GM21576 (cell line): ENCODE data around the gene FGF18.

Source experiments
- ATAC-seq: cut with Tn5 transposase; IDR thresholded peaks from one replicate; pipeline ENCODE4 v1.9.1; 2021; ENCODE audit warnings: mild to moderate bottlenecking, moderate library complexity; ENCODE audit not compliant: unreplicated experiment

Gene FGF18

GRCh38 chr5:171462928-171463861 lies 43.7 kb downstream of the FGF18 start:
- ATAC-seq = no peak

DNA sequence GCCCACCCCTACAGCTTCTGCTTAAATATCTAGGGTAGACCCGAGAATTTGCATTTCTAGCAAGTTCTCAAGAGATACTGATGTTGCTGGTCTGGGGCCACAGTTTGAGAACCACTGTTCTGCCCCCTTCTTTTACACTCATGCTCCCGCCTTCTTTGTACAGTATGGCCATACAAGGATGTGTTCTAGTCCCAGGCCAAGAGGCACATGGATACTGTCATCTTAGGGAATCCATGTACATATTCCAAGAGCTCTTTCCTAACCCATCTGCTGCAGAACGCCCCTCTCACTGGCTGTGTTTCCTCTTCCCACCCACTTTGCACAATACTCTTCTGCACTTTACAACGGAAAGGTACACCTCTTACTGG lies 44.4 kb downstream of the FGF18 start:
- no peak for ATAC-seq

GRCh38 chr5:171464829-171465228 lies 45.4 kb downstream of the FGF18 start:
- ATAC-seq = no peak

DNA sequence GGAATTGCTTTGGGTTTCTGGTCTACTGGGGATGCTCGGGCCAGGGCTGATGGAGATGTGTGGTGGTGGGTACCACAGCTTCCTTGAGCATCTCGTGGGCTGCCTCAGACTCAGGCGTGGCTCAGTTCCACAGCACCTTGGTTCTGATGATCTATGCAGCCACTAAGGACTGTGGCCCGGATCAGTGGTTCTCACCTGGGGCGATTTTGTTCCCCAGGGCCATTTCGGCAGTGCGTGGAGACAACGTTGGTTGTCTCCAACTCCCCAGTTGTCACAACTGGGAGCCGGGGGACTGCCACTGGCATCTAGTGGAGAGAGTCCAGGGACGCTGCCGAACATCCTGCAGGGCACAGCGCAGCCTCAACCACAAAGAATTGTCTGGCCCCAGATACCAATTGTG lies 47.7 kb downstream of the FGF18 start:
- ATAC-seq = no peak

- no peak for ATAC-seq
Measured at GRCh38 chr5:171469326-171469725, 49.9 kb downstream of the FGF18 start.

DNA sequence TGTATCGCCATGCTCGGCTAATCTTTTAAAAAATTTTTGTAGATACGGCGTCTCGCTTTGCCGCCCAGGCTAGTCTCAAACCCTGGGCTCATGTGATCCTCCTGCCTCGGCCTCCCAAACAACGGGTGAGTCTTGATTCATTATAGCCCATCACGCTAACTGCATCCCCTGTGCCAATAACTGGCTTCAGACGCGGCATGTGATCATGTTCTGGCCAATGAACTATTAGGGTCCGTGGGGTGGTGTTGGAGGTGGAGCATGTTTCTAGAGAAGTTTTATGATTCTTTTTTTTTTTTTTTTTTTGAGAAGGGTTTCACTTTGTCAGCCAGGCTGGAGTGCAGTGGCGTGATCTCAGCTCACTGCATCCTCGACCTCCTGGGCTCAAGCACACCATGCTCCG lies 51.0 kb downstream of the FGF18 start:
- no peak for ATAC-seq

DNA sequence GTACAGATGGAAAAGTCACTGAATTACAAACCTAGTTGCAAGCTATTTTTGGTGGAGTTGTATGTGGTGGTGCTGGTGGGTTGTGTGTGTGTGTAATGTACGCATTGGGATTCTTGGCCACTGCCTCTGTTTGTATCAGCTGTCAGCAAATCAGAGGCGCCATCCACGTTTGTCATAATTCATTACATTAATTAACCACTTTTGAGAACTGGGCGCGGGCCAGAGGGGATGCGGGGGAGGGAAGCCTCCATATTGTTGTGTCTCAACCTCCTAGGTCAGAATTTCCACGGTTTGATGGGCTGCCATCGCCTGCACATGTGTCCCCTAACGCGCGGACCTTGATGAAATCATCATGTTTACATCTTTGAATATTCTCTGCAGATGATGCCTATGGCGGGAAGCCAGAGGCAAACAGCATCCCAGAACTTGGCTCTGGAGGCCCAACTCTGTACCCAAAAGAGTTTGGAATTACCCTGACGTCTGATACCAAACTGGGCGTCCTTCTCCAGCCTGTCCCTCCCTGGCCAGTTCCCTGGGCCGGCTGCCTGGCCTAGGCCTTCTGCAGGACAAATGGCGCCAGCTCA lies 54.9 kb downstream of the FGF18 start:
- no peak for ATAC-seq

DNA sequence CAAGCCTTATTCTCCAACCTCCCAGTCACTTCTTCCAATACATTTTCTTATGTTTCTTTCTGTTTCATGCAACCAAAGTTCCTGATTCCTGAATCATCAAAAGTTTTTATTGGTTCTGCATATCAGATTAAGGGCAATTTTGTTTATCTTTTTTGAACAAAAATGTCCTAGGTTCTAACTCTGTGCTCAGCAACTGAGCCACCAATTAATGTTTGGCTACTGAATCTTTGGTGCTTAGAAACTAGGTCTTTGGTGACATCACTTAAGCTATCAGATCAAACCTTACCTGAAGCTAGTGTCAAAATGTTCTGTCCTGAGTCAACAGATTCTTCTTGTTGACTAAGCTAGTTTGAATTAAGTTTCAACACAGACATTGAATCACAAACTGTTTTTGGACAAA lies 56.1 kb downstream of the FGF18 start:
- ATAC-seq = no peak

DNA sequence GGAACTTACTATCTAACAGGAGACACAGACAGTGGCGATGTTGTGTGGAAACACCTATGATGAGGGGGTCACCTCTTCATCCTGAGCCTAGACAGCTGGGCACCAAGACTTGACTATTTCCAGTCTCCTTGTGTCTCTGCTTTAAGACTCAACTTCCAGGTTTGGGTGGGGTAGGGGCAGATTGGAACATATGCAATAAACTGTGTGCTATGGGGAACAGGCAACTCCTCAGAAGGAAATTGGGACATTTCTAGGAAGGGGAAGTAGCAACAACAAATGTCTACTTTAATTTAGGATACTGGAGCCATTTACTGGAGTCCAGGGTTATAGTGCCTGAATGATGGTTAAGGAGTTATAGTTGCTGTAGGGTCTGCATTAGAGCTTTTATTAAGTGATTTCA lies 57.3 kb downstream of the FGF18 start:
- ATAC-seq = no peak

- ATAC-seq = no peak
Measured at GRCh38 chr5:171477101-171477500, 57.7 kb downstream of the FGF18 start.

GRCh38 chr5:171477666-171478065 lies 58.2 kb downstream of the FGF18 start:
- no peak for ATAC-seq

DNA sequence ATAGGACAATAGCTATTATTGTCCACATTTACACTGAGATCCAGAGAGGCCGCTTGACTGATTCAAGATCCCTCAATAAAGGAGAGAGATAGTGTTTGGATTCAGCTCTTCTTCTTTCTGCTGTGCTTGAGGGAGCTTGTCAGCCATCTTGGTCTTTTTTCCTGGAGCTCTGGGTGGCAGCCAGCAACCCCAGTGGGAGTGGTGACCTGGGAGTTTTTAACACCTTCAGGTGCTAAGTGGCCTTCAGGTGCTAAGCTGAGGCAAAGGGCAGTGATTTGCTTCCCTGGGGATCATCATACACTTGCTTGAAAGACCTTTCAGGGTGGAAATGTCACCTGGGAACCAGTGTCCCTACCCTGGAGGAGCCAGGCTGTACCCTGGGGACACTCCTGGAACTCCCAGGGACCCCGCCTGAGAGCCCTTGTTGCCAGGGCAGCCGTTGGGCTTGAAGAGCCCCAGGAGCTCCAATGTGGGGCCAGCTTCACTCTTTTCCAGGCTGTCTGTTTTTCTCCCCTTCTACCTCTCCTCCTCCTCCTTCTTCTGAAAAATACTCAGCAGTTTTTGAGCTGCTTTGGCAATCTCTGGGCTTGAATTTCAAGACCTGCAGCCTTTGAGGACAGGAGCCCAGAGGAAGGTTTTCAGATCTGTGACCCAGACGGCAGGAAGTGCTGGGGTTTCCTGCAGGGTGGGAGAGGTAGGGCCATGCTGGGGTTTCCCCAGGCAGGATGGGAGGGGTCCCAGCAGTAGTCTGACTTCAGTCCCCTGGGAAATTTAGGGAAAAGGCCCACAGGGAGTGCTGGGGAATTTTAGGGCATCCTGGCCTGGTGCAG lies 59.7 kb downstream of the FGF18 start:
- ATAC-seq = no peak

- no peak for ATAC-seq
Measured at GRCh38 chr5:171479776-171480125, 60.3 kb downstream of the FGF18 start.

GRCh38 chr5:171480239-171480638 lies 60.8 kb downstream of the FGF18 start:
- no peak for ATAC-seq

- no peak for ATAC-seq
Measured at GRCh38 chr5:171481571-171482433, 62.4 kb downstream of the FGF18 start.

- no peak for ATAC-seq
Measured at GRCh38 chr5:171482434-171482730, 62.9 kb downstream of the FGF18 start.

DNA sequence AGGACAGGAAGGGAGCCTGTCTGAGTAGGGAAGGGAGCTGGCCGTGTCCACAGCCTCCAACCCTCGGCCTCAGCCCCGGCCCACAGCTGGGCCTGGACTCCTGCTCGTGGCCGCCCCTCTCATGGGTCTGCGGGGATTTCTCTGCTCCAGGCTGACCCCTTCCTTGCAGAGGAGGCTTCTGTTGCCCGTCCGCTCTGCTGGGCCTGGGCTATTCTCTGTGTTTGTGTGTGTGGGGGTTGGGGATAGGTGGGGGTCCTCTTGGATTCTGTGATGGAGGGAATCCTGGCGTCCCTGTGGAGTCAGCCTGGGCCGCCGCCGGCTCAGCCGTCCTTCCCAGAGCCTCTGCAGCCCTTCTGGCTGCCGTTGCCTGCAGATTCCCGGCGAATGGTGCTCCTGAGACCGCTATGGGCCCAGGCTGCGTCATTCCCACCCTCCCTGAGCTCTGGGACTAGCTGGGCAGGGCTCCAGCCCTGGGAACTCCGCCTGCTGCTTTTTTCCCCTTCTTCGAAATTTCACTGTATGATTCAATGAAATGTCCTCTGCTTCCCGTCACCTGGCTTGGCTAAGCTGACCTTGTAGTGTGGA lies 64.2 kb downstream of the FGF18 start:
- ATAC-seq = no peak

DNA sequence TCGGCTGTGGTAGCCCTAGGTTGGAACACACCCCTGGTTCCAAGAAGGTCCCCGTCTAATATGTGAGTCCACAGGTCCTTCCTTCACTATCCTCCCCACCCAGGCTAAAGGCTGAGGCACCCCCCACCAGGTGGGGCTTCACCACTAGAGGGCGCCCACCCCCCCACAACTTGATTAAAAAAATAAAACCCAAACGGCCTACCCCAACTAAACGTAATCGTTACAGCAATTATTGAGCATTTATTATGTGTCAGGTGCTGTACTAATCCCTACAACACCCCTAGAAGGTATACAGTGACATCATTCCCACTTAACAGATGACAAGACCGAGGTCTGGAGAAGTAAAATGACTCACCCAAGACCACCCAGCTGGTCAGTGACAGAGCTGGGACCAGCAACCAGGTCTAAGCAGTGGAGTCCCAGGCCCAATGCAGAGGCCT lies 65.0 kb downstream of the FGF18 start:
- no peak for ATAC-seq

DNA sequence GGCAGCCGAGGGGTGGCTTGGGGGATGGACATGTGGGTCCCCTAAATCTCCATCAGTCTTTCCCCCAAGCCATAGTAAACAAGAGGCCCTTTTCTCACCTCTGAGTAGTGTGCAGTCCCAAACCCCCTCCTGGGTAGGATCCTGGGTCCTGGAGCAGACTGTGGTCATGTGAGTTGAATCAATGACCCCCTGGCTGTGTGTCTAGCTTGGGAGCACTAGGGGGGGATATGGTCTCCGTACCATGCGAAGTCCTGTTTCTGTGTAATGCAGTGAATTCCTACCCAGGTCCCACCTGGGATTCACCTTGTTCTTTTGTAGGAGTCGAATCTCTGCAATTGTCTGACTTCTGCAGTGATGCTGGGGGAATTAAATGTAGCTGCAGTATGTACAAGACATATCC lies 66.2 kb downstream of the FGF18 start:
- no peak for ATAC-seq

DNA sequence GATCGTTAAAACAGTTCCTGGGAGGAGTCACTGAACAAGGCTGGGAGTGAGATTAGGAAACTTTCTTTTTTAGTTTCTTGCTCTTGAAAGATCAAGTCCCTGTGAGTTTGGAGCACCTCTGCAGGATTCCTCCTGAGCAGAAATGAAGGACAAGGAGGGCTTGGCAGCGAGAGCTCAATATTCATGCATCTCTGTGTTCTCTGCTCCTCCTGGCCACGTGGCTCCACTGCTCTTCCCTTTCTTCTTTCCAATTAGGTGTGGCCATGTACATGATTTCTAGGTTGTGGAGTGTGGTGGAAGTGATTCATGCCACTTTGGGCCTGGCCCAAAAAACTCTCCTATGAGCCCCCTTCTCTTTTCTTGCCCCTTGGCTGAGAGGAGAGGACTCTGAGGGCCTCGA lies 67.2 kb downstream of the FGF18 start:
- no peak for ATAC-seq

- no peak for ATAC-seq
Measured at GRCh38 chr5:171488876-171489275, 69.4 kb downstream of the FGF18 start.
